ENCODE measurements around the gene RNF32. TPM values are rescaled to one million over a fixed set of nuclear protein-coding genes. Genes with fewer than 3 reads are reported as not detected.
A peak's percentile ranks its signal among the peaks of the same experiment; 100 is the strongest.
"Not testable (repeated sequence)": the region's sequence is repeated elsewhere in the genome, so short reads cannot be mapped to it uniquely, and the experiment has no call there.

Gene RNF32
- total RNA-seq, 2 experiments from 2014 or later = 1.4 to 2.6 TPM

DNA sequence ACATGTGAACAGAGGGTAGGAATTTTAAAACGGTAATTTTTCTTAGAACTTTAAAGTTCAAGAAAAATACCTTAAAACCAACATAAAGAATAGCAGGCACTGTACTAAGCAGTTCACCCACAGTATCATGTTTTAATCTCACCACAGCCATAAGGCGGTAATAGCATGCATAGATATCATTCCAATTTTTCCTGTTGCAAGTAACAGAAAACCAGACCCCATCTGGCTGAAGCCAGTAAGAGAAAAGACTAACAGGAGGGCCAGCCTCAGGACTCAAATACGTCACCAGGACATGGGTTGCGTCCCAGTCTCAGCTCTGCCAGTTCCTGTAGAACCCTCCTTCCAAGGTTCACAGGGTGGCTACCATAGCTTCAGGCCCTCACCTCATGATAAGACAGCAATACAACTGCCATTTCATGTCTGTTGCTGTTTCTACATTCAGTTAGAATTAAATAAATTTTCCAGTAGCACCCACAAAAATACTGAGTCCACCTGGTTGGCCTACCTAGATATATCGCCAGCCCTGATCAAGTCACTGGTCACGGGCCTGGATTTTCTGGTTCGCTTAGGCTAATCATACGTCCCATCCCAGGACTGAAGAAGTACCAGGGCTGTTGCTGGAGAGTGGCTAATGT is 2.0 kb upstream of the RNF32 start:
- H3K27me3 Mint-ChIP-seq = peaks cover 9% of the 10 kb centered on the region
- H3K27ac Mint-ChIP-seq = no peak overlapping the region
- intact Hi-C loops (cut with micrococcal nuclease) = no loop called here
- peaks cover 6% of the 10 kb centered on the region for H3K36me3 Mint-ChIP-seq
- H3K4me1 Mint-ChIP-seq (ENCODE audit: low read depth) = peaks cover 8% of the 10 kb centered on the region
- H3K9me3 Mint-ChIP-seq = peaks cover 7% of the 10 kb centered on the region
- no peak overlapping the region for H3K4me3 Mint-ChIP-seq
- DNase-seq = no peak
- ChIA-PET CTCF (no interaction called here), POLR2A (no interaction called here)

DNA sequence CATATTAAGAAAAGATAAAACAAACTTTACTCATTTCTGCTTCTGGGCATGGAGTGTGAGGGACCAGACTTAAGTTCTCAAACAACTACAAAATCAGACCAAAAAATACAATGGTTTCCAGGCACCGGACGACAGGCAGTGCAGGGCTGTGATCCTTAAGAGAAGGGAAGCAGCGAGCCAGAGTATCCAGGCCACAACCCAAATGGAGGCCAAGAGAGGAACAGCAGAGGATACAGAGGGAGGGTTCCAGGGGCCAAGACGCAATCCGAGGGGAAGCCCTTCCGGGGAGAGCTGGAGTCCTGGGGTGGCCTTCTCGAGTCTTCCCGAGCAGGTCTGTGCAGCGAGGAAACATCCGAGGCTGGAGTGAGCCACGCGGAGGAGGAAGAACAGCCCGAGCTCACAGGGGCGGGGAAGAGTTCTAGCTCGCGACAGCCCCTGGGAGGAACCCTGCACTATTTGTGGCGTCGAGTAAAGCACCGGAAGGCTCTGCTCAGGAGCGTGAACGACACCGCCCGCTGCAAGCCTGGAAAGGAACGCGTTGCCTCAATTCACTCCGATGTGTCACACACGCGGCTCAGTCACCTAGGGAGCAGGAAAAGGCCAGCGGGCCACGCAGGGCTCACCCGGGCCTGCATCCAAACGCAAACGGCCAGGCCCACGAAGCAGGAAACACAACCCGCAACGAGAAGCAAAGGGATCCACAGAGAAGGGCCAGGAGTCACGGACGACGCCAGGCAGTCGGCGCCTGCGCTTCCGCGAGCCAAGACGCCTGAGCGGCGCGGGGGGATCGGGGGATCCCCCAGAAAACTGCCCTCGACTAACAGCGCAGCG is 933 bp upstream of the RNF32 start:
- Mint-ChIP-seq H3K9me3 (peaks cover 7% of the 10 kb centered on the region), H3K27ac (peak overlapping the region; percentile 54), H3K4me1 (ENCODE audit: low read depth) (peaks cover 8% of the 10 kb centered on the region), H3K36me3 (peaks cover 6% of the 10 kb centered on the region), H3K4me3 (peak overlapping the region; percentile 88), H3K27me3 (peaks cover 10% of the 10 kb centered on the region)
- CTCF ChIA-PET = no interaction called here
- intact Hi-C loops (cut with micrococcal nuclease) = loop anchor here (1.0 to 10.0 kb wide), 7 partner anchors 26 to 1635 kb away; partner anchors contain the start of genes LMBR1, PAXIP1 and UBE3C
- POLR2A ChIA-PET = no interaction called here
- DNase-seq = peak; percentile 15

DNA sequence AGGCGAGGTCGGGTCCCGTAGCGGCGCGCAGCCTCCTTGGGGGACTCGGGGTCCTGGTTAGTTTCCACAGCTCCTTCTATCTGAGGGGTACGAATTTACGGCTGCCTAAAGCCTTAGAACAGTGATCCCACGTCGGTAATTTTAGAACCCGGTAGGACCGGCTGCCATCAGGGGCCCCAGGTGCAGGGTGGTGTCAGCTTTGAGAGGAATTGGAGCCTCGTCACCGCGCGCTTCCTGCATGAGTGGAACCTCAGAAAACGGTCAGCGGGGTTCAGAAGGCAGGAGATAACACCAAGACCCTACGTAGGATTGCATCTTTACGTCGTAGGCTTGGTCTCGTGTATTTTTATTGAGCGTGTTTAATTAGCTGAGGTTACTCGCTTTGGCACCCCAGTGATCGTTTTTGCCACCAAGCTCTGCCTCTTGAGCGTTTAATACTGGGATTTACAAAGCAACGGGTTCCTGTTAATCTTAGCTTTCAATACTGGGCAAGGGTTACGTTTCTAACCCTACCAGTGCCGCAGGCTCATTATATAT is 443 bp downstream of the RNF32 start:
- H3K4me1 Mint-ChIP-seq (ENCODE audit: low read depth) = peaks cover 8% of the 10 kb centered on the region
- H3K36me3 Mint-ChIP-seq = peaks cover 6% of the 10 kb centered on the region
- ChIA-PET POLR2A (interaction anchor here (1.1 to 1.3 kb wide), 2 partner anchors 28 to 252 kb away, joined by 6 to 8 read pairs; partner anchors contain the start of gene LMBR1), CTCF (interaction anchor here (0.6 to 0.9 kb wide), 3 partner anchors 9 to 253 kb away, joined by 3 read pairs; no protein-coding TSS in a partner anchor)
- intact Hi-C loops (cut with micrococcal nuclease) = loop anchor here (1.0 to 10.0 kb wide), 7 partner anchors 28 to 1636 kb away; partner anchors contain the start of genes LMBR1, PAXIP1 and UBE3C
- H3K4me3 Mint-ChIP-seq = peak overlapping the region; percentile 88
- peaks cover 10% of the 10 kb centered on the region for H3K27me3 Mint-ChIP-seq
- H3K27ac Mint-ChIP-seq = peak overlapping the region; percentile 84
- peak; percentile 79 for DNase-seq
- peaks cover 7% of the 10 kb centered on the region for H3K9me3 Mint-ChIP-seq

DNA sequence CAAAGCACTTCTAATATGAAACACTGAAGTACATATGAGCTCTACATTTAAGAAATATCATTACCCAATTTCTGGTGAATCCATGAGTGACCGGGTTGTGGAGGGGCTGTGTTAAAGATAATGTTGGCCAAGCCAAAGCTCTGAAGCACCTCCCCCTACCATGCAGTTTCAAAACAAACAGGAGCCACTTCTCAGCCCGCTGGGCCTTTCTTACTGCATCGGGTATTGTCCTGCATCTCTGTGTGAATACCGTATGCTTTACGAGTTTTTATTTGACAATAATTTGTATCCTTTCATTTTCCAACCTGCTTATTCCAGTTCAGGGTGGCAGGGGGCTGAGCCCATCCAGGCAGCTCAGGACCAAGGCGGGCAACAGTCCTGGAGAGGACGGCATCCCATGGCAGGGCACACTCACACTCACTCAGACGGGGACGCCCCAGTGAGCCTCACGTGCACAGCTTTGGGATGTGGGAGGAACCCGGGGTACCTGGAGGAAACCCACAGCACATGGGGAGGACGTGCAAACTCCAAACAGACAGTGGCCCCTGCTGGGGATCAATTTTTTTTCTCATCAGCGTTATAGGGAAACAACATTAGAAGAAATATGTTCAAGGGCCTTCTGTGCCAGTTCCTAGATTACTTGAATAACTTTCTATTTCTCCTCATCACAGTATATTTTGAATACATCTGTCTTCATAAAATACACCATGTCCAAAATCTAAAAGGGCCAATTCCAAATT is 1.9 kb downstream of the RNF32 start:
- H3K9me3 Mint-ChIP-seq = peaks cover 8% of the 10 kb centered on the region
- POLR2A ChIA-PET = no interaction called here

DNA sequence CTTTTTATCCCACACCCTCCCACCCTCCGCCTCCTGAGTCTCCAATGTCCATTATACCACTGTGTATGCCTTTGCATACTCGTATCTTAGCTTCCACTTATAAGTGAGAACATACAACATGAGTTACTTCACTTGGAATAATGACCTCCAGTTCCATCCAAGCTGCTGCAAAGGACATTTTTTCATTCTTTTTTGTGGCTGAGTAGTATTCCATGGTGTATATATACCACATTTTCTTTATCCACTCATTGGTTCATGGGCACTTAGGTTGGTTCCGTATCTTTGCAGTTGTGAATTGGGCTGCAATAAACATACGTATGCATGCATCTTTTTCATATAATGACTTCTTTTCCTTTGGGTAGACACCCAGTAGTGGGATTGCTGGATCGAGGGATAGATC is 6.8 kb downstream of the RNF32 start:
- H3K4me1 Mint-ChIP-seq (ENCODE audit: low read depth); H3K9me3 Mint-ChIP-seq; H3K4me3 Mint-ChIP-seq; POLR2A ChIA-PET; DNase-seq; H3K36me3 Mint-ChIP-seq; H3K27ac Mint-ChIP-seq; CTCF ChIA-PET: not testable (repeated sequence)
- H3K27me3 Mint-ChIP-seq = peaks cover 47% of the 10 kb centered on the region
- intact Hi-C loops (cut with micrococcal nuclease) = loop anchor here (10.0 kb wide), 1 partner anchor 1643 kb away; the partner anchor contains the start of gene PAXIP1

More for the DNA sequence above, 1.9 kb downstream of the RNF32 start:
- H3K27ac Mint-ChIP-seq = no peak overlapping the region
- H3K4me1 Mint-ChIP-seq (ENCODE audit: low read depth) = peaks cover 8% of the 10 kb centered on the region
- intact Hi-C loops (cut with micrococcal nuclease) = loop anchor here (10.0 kb wide), 1 partner anchor 1638 kb away; the partner anchor contains the start of gene PAXIP1
- peaks cover 8% of the 10 kb centered on the region for H3K36me3 Mint-ChIP-seq
- no peak for DNase-seq
- CTCF ChIA-PET = no interaction called here
- H3K27me3 Mint-ChIP-seq = peaks cover 16% of the 10 kb centered on the region
- H3K4me3 Mint-ChIP-seq = no peak overlapping the region

DNA sequence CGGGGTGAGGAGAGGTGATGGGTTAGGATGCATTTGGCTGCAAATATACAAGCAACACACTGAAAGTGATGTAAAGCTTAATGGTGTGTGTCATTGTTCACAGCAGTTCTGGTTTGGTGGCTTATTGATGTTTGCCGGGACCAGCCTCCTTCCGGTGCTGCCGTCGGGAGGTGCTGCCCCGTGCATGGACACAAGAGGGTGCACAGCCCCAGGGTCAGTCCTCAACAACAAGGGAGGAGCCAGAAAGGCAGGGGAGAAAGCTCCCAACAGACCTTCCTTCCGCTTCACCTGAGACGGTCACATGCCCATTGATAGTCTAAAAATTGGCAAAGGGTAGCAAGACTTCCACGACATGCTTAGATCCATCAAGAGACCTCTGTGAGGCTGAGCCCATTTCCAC is 9.5 kb downstream of the RNF32 start:
- ChIA-PET CTCF (interaction anchor here (1.0 to 1.5 kb wide), 3 partner anchors 9 to 144 kb away, joined by 3 read pairs; partner anchors contain the start of gene RNF32), POLR2A (no interaction called here)
- H3K4me1 Mint-ChIP-seq (ENCODE audit: low read depth) = no peaks in the 10 kb centered on the region
- peaks cover 2% of the 10 kb centered on the region for H3K36me3 Mint-ChIP-seq
- intact Hi-C loops (cut with micrococcal nuclease) = loop anchor here (1.0 kb wide), 1 partner anchor 167 kb away; no protein-coding TSS in a partner anchor
- DNase-seq = peak; percentile 40
- H3K27ac Mint-ChIP-seq = no peak overlapping the region
- H3K27me3 Mint-ChIP-seq = peaks cover 54% of the 10 kb centered on the region
- peaks cover 2% of the 10 kb centered on the region for H3K9me3 Mint-ChIP-seq
- no peak overlapping the region for H3K4me3 Mint-ChIP-seq

DNA sequence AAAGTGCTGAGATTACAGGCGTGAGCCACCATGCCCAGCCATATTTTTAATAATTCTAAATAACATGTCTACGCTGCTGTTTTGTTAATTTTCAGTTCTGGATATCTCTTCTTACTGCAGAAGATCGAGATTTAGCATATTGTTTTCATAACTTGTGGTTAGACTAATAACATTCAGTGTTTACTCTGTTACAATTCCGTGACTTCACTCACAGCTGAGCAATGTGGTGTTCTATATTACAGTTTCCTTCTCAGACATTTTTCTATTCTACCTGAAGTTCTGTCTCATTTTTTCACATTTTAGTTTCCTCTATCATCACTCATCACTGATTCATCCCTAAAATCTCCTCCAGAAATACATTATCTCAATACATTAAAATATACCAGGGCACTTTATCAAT is 10.9 kb downstream of the RNF32 start:
- no peak for DNase-seq
- H3K36me3 Mint-ChIP-seq = peaks cover 2% of the 10 kb centered on the region
- no peak overlapping the region for H3K27ac Mint-ChIP-seq
- no peaks in the 10 kb centered on the region for H3K4me1 Mint-ChIP-seq (ENCODE audit: low read depth)
- peaks cover 50% of the 10 kb centered on the region for H3K27me3 Mint-ChIP-seq
- POLR2A ChIA-PET = no interaction called here
- H3K9me3 Mint-ChIP-seq = peaks cover 2% of the 10 kb centered on the region
- intact Hi-C loops (cut with micrococcal nuclease) = no loop called here
- CTCF ChIA-PET = no interaction called here
- no peak overlapping the region for H3K4me3 Mint-ChIP-seq

DNA sequence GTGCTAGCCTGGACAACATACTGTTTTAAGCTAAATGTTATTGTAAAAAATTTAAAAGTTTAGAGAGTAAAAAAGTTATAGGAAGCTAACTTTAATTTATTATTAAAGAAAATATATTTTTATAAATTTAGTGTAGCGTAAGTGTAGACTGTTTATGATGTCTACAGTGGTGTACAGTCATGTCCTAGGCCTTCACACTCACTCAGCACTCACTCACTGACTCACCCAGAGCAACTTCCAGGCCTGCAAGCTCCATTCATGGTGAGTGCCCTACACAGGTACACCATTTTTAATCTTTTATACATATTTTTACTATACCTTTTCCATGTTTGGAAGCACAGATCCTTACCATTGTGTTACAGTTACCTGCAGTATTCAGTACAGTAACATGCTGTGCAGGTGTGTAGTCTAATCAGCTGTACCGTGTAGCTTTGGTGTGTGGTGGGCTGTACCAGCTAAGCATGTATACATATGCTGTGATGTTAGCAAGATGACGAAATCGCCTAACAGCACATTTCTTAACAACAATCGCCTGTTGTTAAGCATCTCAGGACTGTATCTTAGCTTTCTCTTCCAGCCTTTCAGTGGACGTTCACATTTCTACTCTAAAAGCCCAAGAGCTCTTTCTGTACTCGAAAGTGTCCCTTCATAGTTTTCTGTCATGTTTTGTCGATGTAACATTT is 12.5 kb downstream of the RNF32 start:
- Mint-ChIP-seq H3K27me3 (peaks cover 42% of the 10 kb centered on the region), H3K9me3 (no peaks in the 10 kb centered on the region), H3K4me3 (no peak overlapping the region), H3K36me3 (no peaks in the 10 kb centered on the region), H3K27ac (no peak overlapping the region), H3K4me1 (ENCODE audit: low read depth) (no peaks in the 10 kb centered on the region)
- ChIA-PET CTCF (interaction anchor here (0.8 kb wide), 1 partner anchor 164 kb away, joined by 3 read pairs; no protein-coding TSS in a partner anchor), POLR2A (no interaction called here)
- no peak for DNase-seq
- intact Hi-C loops (cut with micrococcal nuclease) = no loop called here

DNA sequence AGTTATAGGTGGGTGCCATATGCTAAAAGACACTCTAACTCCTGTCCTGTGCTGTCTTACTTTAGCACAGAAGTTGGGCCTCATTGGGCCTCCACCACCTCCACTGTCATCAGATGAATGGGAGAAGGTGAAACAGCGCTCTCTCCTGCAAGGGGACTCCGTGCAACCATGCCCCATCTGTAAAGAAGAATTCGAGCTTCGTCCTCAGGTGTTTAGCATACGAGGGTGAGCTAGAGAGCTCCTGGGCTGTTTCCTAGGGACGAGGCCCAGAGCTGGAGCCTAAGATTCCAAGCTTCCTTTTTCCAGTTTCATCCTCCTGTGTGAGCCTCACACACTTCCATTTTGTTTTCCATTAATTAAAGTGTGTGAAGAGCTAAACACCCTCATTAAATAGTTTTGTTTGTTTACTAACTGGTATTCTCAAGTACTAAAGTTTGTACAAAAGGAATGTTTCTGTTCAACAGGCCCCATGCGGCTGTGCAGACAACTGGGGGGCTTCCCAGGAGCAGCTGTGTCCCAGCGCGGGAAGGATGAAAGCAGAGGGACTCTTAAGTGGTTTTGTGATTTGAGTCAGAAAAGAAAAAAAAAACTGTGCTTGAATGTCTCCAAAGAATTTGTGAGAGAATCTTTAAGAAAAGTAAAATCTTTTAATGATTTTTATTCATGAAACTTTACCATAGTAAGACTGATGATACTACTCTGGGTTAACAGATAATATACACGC is 14.1 kb downstream of the RNF32 start:
- Mint-ChIP-seq H3K4me1 (ENCODE audit: low read depth) (no peaks in the 10 kb centered on the region), H3K36me3 (no peaks in the 10 kb centered on the region), H3K27ac (no peak overlapping the region), H3K27me3 (peaks cover 31% of the 10 kb centered on the region), H3K4me3 (no peak overlapping the region), H3K9me3 (no peaks in the 10 kb centered on the region)
- ChIA-PET POLR2A (no interaction called here), CTCF (interaction anchor here (0.7 to 1.0 kb wide), 2 partner anchors 14 to 161 kb away, joined by 3 to 4 read pairs; no protein-coding TSS in a partner anchor)
- no peak for DNase-seq
- intact Hi-C loops (cut with micrococcal nuclease) = no loop called here

DNA sequence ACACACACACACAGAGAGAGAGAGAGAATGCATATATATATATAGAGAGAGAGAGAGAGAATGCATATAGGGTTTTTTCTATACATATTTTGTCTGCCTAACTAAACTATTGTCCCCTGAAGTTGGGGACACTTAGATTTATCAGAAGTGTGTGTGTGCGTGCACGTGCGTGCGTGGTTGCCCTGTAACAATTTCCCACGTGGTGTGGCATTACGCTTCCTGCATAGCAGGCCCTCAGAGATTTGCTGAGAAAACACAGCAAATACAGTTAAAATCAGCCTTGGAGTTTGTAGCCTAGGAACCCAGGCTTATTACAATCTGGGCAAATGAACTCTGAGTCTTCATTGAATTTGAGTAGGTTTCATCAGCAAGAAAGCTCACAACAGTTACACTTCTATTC is 14.7 kb downstream of the RNF32 start:
- POLR2A ChIA-PET = no interaction called here
- intact Hi-C loops (cut with micrococcal nuclease) = no loop called here
- Mint-ChIP-seq H3K27me3 (peaks cover 26% of the 10 kb centered on the region), H3K4me3 (no peak overlapping the region), H3K9me3 (no peaks in the 10 kb centered on the region), H3K27ac (no peak overlapping the region), H3K36me3 (no peaks in the 10 kb centered on the region), H3K4me1 (ENCODE audit: low read depth) (no peaks in the 10 kb centered on the region)
- CTCF ChIA-PET = no interaction called here
- DNase-seq = no peak

DNA sequence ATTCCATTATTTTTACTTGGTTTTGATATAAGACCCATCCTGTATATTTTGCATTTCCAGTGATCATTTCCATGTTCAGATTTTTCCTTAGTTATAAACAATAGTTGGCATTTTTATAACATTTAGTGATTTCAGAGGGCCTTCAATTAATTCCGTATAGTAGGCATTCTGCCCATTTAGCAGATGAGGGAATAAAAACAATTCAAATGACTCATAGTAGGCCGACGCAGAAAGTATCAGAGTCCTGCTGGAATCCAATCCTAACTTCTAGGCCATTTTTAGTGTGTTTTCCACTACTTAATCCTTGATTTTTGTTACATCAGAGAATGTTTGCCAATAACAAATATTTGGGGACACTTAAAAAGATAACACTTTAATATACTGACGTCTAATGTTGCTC is 15.4 kb downstream of the RNF32 start:
- intact Hi-C loops (cut with micrococcal nuclease) = no loop called here
- H3K4me1 Mint-ChIP-seq (ENCODE audit: low read depth) = no peaks in the 10 kb centered on the region
- H3K27me3 Mint-ChIP-seq = peaks cover 20% of the 10 kb centered on the region
- no peaks in the 10 kb centered on the region for H3K9me3 Mint-ChIP-seq
- no peak for DNase-seq
- ChIA-PET CTCF (no interaction called here), POLR2A (no interaction called here)
- no peak overlapping the region for H3K4me3 Mint-ChIP-seq
- H3K36me3 Mint-ChIP-seq = no peaks in the 10 kb centered on the region
- H3K27ac Mint-ChIP-seq = no peak overlapping the region

All from activated CD4-positive, alpha-beta memory T cell treated with anti-CD3 and anti-CD28 coated beads for 36 hours (primary cell).